GM19193 (cell line): ENCODE results near the gene KCNS3.

Source experiments
- POLR2A ChIP-seq: IDR thresholded peaks from 4 replicates; pipeline ENCODE4 v1.6.1; 2011; ENCODE audit not compliant: insufficient read depth, insufficient read length; ENCODE audit errors: extremely low read depth

Gene KCNS3

DNA sequence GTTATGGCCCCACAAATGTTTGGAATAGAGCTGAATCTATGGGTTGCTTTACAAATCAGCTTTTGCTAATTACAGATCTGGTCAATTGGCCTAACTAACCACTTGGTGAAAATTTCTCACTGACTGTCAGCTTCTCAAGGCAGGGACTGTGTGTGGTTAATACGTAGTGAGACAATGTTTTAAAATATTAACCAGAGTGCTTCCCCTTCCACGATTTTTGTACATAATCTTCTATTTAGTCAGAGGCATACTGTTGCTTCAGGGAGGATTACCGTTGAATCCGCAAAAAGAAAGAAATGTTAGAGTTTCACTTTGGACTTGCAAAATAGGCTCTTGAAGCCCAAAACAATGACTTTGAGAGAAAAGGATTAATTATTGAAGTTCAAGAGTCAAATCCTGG lies 14.9 kb upstream of the KCNS3 start:
- TF ChIP-seq POLR2A: no peak

DNA sequence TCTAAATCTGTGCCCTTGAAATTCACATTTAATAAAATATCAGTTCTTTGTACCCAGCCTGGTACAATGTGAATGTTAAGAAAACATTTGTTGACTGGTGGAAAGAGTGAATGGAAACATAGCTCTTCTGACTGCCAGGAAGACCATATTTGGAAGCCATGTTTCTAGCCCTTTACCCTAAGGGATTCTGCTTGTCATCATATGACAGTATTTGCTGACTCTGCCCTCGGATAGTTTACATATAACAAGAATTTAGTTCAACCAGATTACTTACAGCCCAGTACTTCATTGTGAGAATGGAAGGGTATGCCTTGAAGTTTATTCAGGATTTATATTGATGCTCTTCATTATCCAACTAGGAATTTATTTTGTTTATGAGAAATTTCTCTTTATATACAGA lies 13.8 kb upstream of the KCNS3 start:
- TF ChIP-seq POLR2A: no peak

DNA sequence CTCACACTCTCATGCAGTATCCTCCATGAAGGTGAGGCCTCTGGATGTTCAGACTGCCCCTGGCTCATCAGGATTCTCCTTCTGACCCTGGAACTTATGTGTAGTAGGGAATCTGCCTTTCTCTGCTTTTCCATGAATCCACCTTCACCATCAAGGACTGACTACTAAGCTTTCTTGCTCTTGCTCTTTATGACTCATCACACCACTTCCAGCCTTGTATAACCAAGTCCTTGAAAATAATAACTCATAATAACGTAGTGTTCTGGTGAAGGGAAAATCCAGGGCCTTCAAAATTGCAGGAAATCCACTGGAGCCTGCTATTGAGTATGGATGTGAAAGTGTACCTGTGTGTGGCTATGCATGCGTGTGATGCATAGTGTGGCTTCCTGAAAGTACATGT lies 11.3 kb upstream of the KCNS3 start:
- no peak for TF ChIP-seq POLR2A

DNA sequence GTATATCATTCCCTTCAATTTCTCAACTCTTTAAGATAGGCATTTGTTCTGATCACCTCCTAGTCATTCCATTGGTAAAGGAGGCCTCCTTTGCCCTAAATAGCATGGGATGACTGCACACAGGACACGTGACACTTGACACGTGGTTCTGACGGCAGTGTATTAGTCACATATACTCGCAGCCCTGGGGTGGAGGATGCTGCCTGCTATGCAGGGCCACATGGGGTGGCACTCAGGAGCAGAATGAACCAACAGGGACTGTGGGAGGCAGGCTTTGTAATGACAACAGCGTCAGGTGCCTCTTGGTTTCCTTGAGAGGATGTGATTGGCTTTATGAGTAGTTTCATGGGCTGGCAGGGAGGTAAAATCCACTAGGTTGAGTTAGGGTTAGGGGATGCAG lies 9.3 kb upstream of the KCNS3 start:
- no peak for TF ChIP-seq POLR2A

DNA sequence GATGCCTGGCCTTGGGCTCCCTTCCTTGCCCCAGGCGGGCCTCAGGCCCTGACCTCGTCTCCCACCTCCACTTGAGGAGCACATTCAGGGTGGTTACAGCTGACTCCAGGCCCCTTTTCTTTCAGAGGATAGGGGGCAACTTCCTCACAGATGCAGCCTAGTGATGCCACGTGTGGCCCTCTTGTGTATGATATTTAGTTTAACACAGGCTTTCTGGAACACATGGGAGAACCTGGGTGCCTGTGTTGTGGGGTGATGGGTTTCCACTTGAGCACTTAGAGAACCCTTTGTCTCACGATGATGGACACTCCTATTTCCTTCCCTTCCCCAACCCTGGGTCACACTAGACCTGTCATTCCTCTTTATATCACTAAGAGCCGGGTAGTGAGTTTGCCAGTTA lies 6.8 kb upstream of the KCNS3 start:
- no peak for TF ChIP-seq POLR2A

DNA sequence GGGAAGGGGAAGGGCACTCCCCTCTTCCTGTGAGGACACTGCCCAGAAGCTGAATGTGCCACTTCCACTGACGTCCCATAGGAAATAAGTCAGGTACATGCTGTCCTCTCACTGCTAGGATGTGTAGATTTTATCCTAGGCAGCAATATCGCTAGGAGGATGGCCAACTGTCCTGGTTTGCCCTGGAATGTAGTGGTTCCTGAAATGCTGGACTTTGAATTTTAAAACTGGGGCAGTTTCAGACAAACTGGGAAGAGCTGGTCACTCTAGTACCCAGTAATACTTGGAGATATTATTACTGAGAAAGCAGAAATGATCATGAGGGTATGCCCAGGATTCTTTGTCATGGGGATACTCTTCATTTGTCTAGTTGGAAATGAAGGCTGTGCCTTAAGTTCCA lies 5.4 kb upstream of the KCNS3 start:
- no peak for TF ChIP-seq POLR2A

DNA sequence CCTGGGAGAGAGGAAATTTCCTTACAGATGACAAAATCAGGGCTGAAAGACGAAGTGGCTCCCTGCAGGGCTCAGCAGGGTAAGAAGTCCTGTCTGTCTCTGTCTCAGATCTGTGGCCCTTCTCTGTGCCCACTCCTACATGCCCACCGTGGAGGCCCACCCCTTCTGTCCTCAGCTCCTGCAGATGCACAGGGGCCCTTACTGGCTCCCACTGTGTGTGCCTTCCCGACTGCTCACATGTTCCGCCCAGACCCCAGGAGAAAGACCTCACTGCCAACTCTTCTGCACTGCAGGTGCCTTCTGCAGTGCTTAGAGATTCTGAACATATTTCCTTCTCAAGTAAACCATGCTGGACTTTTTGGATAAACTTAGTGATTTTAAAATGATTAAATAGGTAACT lies 1.9 kb upstream of the KCNS3 start:
- no peak for TF ChIP-seq POLR2A

DNA sequence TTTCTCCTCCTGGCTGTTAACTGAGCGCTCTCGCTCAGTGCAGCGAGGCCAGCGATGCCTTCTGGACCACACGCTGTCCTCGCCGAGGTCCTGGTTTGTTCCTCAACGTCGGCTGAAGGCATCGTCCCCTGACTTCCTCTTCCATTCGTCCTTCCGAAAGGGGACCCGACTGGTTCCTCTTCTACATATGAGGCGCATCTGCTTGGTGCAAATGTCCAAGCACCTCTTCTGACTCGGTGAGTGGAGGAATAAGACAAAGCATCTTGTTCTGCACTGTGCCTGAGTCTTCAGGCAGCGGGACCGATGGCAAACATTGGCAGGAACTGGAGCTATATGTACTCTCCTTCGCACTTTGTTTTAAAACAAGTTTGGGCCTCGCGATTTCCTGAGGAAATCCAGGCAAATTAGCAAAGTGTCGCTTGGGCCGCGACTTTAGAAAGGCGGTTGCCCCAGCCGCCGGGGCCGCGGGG lies 621 bp upstream of the KCNS3 start:
- no peak for TF ChIP-seq POLR2A

DNA sequence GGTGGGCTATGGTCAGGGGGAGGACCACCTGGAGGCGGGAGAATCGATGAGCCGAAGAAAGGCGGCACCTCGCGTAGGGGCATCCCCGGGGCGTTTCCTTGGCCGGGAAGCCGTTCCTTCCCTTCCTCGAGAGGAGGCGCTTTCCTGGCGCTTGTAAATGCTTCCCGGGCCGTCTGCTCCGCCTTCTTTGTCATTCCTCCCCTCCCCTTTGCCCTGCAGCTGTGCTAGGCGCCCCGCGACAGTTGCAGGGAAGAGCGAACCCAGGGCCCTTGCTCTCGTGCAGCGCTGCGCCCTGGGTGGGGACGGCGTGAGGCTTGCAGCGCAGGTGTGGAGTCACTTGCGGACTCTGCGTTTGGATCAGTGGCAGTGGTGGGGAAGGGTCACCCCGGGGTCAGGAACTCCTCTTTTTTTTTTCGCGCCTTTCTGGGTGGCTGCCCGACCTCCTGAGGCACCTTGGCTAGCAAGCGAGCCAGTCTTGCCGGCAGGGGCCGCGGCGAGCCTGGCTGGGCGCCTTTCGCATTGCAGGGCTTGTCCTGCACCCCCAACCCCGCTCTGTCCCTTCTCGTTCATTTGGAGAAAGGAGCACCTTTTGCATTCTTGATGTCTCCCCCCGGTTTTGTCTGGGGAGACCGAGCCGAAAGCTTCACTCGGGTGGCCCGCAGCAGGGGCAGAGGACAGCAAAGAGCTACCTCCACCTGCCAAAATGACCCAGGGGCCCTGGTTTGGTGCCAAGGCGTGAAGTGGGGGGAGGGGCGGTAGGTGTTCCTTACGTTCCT lies 858 bp downstream of the KCNS3 start:
- TF ChIP-seq POLR2A: no peak

DNA sequence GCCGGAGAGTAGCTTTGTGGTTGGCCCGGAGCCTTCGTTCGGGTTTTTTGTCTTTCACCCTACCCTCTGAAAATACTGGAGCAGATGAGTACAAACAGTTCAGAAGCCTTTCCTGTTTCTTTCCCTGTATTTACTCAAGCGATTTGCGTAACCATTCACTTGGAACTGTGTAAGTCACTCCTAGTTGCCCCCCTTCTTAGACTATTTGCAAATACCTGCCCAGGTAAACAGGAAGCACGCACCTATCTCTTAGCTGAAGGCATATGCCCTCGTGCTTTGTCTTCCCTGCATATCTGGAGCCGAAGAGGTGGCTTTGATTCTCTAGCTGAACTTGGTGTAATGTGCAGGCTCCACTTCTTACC lies 1.4 kb downstream of the KCNS3 start:
- no peak for TF ChIP-seq POLR2A

DNA sequence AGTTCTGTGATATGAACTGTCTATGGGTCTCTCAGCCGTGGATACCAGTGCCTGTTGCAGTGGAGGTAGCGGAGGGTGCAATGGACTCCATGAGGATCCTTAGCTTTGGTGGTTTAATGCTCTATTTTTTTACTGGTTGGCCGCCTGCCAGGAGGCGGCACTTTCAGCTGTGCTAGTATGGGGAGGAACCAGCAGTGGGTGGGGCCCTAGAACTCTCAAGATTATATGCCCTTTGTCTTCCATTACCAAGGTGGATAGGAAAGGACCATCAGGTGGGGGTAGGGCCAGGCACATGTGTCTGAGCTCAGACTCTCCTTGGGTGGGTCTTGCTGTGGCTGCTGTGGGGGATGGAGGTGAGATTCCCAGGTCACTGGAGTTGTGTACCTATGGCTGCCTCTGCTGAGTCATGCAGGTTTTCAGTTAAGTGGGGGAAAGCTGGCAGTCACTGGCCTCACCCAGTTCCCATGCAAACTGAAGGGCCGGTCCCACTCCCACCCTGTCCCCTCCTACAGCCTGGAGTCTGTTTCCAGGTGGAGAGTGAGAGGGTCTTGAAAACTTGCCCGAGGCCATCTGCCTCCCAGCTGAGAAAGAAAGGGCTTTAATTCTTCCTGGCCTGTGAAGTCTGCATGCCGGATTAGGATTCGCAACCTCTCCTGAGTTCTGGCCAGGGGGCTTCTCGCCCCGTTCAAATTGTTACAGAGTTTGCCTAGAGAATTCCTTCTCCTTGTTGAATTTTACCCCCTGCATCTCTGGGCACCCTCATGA lies 14.5 kb downstream of the KCNS3 start:
- TF ChIP-seq POLR2A: no peak

DNA sequence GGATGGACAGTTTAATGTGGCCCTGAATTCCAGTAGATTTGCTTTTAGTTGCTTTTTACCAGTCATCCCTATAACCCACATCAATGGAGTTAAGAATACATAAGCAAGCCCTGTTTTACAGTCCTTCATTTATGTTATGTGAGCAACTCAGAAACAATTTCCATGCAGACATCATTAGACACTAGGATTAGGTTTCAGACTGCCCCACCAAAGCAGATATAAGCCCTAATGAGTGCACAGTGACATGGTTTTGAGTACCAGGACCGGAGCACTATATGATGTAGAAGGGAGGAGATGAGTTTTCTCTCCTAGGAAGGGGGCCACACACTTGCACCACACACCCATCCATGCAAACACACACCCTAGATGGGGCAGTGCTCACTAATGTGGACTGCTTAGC lies 15.5 kb downstream of the KCNS3 start:
- no peak for TF ChIP-seq POLR2A

DNA sequence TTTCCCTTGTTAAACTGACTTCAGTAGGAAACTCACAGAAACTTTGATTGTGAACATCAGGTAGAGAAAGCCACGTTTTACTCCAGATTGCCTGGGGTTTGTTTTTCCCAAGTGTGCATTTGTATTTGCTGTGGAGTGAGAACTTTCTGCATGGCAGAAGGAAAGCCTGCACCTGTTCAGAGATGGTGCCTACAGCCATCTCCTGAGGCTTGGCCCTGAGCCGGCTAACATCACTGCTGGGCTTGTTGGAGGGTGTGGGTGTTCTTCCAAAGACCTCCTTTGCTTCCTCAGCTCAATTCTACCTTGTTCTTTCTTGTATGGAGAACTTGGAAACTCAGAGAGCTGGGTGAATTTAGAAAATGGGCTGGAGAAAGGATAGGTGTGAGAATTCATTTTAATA lies 16.1 kb downstream of the KCNS3 start:
- no peak for TF ChIP-seq POLR2A

DNA sequence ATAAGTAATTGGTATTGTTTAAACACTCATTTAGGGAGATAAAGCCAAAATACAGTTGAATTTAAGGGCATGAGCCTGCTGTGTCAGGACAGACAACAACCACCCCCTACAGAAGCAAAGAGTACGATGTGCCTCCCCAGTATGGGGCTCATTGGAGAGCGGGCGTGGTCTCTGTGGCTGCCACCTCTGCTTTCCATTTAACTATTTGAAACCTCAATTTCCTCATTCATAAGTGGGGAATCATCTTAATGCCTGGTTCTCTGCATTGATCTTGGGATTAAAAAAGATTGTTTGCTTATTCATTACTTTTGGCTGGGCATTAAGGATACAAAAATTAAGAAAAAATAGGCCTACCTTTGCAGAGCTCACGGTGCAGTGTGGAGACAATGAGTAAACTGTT lies 21.4 kb downstream of the KCNS3 start:
- TF ChIP-seq POLR2A: no peak

DNA sequence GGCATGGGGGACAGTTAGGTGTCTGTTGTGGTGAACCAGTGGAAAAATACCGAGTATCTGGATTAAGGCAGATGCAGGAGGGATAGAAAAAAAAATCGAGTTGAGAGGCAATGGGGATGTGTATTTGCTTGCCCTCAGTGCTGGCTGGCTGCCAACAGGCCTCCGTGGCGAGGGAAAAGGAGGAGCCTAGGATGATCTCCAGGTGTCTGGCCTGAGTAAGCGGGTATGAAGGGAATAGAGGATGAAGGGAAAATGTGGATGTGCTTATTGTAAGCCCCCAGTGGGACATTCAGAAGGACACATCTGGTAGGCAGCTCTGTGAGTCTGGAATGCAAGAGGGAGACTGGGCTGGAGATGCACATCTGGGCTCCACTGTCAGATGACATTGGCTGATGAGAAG lies 22.8 kb downstream of the KCNS3 start:
- no peak for TF ChIP-seq POLR2A

DNA sequence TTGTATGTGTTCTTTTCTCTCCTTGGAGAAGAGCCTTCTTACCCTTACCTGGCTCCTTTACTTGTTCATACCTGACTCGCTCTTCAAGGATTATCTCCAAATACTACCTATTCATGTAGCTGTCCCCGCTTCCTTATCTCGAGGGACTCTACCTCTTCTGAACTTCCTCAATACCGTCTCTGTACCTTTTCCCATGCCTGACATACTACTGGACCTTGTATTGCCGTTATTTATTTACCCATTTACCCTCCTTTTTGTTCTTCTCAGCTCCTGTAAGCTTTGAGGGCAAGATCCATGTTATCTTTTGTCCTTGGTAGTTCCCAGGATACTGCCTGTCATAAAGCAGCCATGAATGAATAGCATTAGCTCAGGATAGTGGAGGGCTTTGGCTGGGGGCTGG lies 32.5 kb downstream of the KCNS3 start:
- no peak for TF ChIP-seq POLR2A
